GM12891 (cell line): ENCODE results near the gene GCNT2.

Experiments
- DNase-seq: peaks from one replicate; pipeline ENCODE4 v3.0.0; 2011; ENCODE audit warnings: low spot score; ENCODE audit not compliant: insufficient read length
- FAIRE-seq: peaks from 2 replicates; lab custom pipeline; 2011; peaks lifted over from hg19 to GRCh38; lab: Jason Lieb, UNC
- PAX5 ChIP-seq: IDR thresholded peaks from 2 replicates; pipeline ENCODE4 v1.6.1; 2011; ENCODE audit warnings: low read length, moderate library complexity, mild to moderate bottlenecking; ENCODE audit not compliant: insufficient read depth, severe bottlenecking
- POLR2A ChIP-seq: IDR thresholded peaks from 2 replicates; pipeline ENCODE4 v1.6.1; 2011; ENCODE audit warnings: low read depth, low read length, control low read depth
- POLR2AphosphoS5 ChIP-seq: IDR thresholded peaks from 2 replicates; pipeline ENCODE4 v1.6.1; 2011; ENCODE audit warnings: low read depth, low read length, control low read depth
- POU2F2 ChIP-seq: IDR thresholded peaks from 2 replicates; pipeline ENCODE4 v1.6.1; 2011; ENCODE audit warnings: low read depth, mild to moderate bottlenecking, control low read depth, low read length, moderate library complexity
- SPI1 ChIP-seq: IDR thresholded peaks from 2 replicates; pipeline ENCODE4 v1.6.1; 2011; ENCODE audit warnings: low read depth, low read length, control low read depth
- TAF1 ChIP-seq: IDR thresholded peaks from 2 replicates; pipeline ENCODE4 v1.6.1; 2011; ENCODE audit warnings: low read depth, low read length, control low read depth

GCNT2 gene

GRCh38 chr6:10531503-10531902, 10.4 kb downstream of the GCNT2 start:
- peak; percentile 41 for FAIRE-seq
- peak; percentile 89 for TF ChIP-seq SPI1
- 0 out of 2 replicates have a peak, but pooled peaks have one; percentile 14 for TF ChIP-seq POLR2A
- no peak; the same call in 1 of the 2 replicates for TF ChIP-seq TAF1
- TF ChIP-seq POLR2AphosphoS5, result peak; percentile 53
- TF ChIP-seq POU2F2, result no peak
- no peak for TF ChIP-seq PAX5
- DNase-seq, result no peak

DNA sequence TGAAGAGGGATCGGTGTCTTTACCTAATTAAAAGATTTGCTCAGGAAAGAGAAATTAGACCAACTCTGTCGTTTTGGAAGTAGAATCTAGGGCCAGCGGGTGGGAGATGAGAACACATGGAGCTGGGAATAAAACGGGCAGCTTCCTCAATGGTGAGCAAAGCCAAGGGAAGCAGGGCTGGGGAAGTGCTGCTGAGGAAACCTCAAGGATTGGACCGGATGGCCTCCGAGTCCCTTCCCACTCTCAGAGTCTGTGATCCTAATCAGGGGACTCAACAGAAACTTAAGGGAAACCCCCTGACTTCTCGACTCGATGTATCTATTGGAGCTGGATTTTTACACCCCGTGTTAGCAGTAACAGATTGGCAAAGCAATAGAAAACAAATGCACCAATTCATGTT, 10.8 kb downstream of the GCNT2 start:
- no peak for DNase-seq
- peak; percentile 80 for TF ChIP-seq POLR2AphosphoS5
- TF ChIP-seq SPI1, result peak; percentile 60
- no peak for TF ChIP-seq TAF1
- no peak for TF ChIP-seq PAX5
- 0 out of 2 replicates have a peak, but pooled peaks have one; percentile 4 for TF ChIP-seq POU2F2
- 0 out of 2 replicates have a peak, but pooled peaks have one; percentile 34 for TF ChIP-seq POLR2A
- FAIRE-seq, result no peak

DNA sequence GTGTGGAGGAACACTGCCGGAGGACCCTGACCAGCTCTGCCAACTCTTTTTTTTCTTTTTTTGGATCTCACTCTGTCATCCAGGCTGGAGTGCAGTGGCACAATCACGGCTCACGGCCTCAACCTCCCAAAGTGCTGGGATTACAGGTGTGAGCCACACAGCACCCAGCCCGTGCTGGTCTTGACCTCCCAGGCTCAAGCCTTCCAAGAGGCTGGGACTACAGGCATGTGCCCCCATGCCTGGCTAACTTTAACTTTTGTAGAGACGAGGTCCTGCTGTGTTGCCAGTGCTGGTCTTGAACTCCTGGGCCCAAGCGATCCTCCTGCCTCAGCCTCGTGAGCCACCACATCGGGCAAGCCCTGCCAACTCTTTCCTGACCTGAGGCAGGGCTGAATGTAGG, 11.2 kb downstream of the GCNT2 start:
- FAIRE-seq (peak; percentile 28), DNase-seq (no peak)
- no peak for TF ChIP-seq PAX5
- TF ChIP-seq POLR2AphosphoS5, result no peak
- TF ChIP-seq TAF1, result no peak
- TF ChIP-seq SPI1, result no peak
- no peak; the same call in 1 of the 2 replicates for TF ChIP-seq POLR2A
- TF ChIP-seq POU2F2, result no peak

GRCh38 chr6:10534419-10534762, 13.2 kb downstream of the GCNT2 start:
- FAIRE-seq (peak; percentile 76), DNase-seq (no peak)
- TF ChIP-seq PAX5, result no peak
- TF ChIP-seq POLR2A, result no peak
- no peak for TF ChIP-seq POLR2AphosphoS5
- TF ChIP-seq TAF1, result no peak
- TF ChIP-seq SPI1, result no peak
- TF ChIP-seq POU2F2, result no peak

DNA sequence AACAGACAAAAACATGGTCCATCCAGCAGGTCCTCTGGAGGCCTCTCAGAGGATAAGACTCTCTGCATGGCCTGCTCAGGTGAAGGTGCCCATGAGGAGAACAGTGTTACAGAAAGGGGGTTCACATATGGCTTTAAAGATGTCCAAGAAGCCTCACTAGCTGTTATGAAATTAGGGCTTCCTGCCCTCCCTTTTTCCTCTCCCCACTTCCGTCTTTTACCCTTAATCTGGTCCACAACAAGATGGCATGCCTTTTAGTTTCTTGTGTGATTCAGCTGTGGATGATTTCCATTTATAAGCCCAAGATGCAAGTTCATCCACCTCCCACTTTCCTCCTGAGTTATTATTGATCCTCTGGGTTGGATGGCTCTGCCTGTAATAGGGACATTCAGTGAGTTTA, 14.0 kb downstream of the GCNT2 start:
- DNase-seq (no peak), FAIRE-seq (peak; percentile 61)
- TF ChIP-seq PAX5 (no peak), TAF1 (no peak), POU2F2 (no peak), POLR2A (0 out of 2 replicates have a peak, but pooled peaks have one; percentile 9), POLR2AphosphoS5 (no peak), SPI1 (peak; percentile 87)

DNA sequence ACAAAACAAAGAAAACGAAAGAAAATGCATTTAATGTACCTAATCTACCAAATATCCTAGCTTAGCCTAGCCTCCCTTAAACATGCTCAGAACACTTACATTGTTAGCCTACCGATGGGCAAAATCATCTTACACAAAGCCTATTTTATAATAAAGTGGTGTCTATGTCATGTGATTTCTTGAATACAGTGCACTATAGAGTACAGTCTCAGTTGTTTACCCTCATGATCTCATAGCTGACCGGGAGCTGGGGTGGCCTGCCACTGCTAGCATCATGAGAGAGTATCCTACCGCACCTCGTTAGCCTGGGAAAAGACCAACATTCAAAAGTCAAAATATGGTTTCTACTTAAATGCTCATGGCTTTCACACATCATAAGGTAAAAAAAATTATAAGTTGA, 16.6 kb downstream of the GCNT2 start:
- TF ChIP-seq TAF1, result no peak
- no peak for TF ChIP-seq POU2F2
- no peak for TF ChIP-seq PAX5
- DNase-seq (no peak), FAIRE-seq (no peak)

DNA sequence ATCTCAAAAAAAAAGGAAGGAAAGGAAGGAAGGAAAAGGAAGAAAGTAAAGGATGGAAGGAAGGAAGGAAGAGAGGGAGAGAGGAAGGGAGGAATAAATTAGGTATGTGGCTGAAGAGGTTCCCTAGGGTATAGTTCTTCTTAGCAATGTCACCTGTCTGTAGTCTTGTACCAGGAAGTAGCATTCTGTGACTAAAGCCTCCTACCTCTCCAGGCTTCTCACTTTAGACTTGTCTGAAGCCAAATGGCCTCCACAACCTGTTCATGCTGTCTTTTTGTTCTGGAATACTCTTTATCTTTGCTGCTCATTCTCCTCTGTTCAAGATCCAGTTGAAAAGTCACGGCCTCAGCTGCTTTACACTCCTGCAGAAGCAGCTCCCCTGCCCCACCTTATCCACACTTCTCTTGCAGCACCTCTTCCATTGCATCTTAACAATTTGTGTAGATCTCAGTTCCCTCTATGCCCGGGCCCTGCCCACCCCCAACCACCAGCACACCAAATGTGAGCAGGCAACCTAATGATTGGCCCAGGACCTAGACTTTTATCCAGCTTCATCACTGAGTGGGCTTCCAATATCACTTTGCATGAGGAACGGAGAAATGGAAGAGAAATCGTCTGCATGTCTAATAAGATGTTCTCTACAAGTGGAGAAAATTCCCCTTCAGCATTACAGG, 19.1 kb downstream of the GCNT2 start:
- peak; percentile 61 for FAIRE-seq
- no peak for DNase-seq
- TF ChIP-seq SPI1 (peak; percentile 53; the same call in 1 of the 2 replicates), TAF1 (no peak)

- DNase-seq (no peak), FAIRE-seq (no peak)
- TF ChIP-seq PAX5 (no peak), POLR2AphosphoS5 (no peak), SPI1 (no peak), POLR2A (no peak), TAF1 (no peak), POU2F2 (no peak)
Observed at GRCh38 chr6:10541591-10541990, 20.4 kb downstream of the GCNT2 start.

DNA sequence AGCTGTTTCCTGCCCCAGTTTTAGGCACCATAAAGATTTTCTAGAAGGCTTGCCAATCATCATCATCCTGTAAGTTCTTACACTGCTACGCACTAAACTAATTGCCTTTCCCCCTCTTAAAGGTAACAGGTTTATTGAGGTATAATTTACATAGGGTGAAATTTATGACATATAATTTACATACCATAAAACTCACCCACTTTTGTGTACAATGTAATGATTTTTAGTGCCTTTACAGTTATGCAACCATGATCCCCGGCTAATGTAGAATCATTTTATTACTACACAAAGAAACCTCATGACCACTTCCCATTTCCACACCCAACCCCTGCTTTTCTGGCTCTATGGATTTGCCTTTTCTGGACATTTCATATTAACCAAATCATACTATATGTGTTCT, 21.1 kb downstream of the GCNT2 start:
- no peak for DNase-seq
- FAIRE-seq, result no peak
- no peak for TF ChIP-seq TAF1
- TF ChIP-seq PAX5, result no peak
- TF ChIP-seq POU2F2, result no peak
- TF ChIP-seq POLR2A, result no peak
- no peak for TF ChIP-seq POLR2AphosphoS5
- TF ChIP-seq SPI1, result peak; percentile 35; the same call in 1 of the 2 replicates

- DNase-seq (no peak), FAIRE-seq (peak; percentile 43)
- no peak for TF ChIP-seq POLR2AphosphoS5
- TF ChIP-seq PAX5, result no peak
- no peak for TF ChIP-seq TAF1
- TF ChIP-seq SPI1, result no peak
- no peak for TF ChIP-seq POU2F2
- TF ChIP-seq POLR2A, result no peak
Observed at GRCh38 chr6:10543488-10543887, 22.3 kb downstream of the GCNT2 start.

- DNase-seq (no peak), FAIRE-seq (peak; percentile 33)
- TF ChIP-seq POU2F2 (no peak), POLR2AphosphoS5 (no peak), TAF1 (no peak), SPI1 (no peak)
Observed at GRCh38 chr6:10545482-10545881, 24.3 kb downstream of the GCNT2 start.
